ENCODE measurements around the gene CRYGD. TPM values are rescaled to one million over a fixed set of nuclear protein-coding genes. Genes with fewer than 3 reads are reported as not detected.

Gene CRYGD
- total and polyA plus RNA-seq, 2 donors (not counting 3 experiments of a cell fraction or from before 2014, with no cell fraction given): not detected

DNA sequence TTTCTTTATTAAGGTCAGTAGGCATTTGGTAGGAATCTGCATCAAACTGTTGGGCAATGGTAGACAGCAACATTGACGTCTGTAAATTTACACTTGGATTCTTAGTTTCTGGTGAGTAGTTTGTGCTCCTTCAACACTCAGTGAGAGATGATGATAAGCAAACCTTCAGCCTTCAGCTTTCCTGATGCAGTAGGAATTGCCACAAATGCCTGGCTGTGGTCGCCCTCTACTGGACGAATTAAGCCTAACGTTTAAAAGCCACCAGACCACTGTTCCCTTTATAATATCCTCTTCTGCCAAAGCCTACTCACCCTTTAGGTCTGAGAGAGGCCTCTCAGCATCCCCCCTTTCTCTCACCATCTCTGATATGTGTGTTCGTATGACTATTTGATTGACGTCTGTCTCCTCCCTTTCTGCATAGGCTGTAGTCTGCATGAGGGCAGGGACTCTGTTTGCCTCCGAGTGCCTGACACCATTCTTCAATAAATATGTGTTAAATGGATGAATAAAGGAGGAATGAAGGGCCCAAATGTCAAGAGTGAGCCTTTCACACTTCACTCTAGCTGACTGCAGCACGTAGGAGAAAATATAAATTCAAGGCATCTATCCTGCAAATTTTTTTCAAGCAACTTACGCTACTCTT is 52.0 kb downstream of the CRYGD start:
- DNase-seq (ENCODE audit: low read depth, low spot score): peak; percentile 77
- ChIA-PET POLR2A (no interaction called here), CTCF (interaction anchor here (0.5 to 9.6 kb wide), 36 partner anchors 8 to 1475 kb away, joined by 3 to 145 read pairs (median 4); partner anchors contain the start of genes METTL21A and PLEKHM3)
- Histone ChIP-seq H3K27me3 (ENCODE audit: control insufficient read depth in 2 of 2, insufficient read depth in 2 of 2, low read length in 2 of 2) (peaks cover 3 to 8% of the 10 kb centered on the region in 2 experiments), H2AFZ (ENCODE audit: low read depth, low read length) (no peak overlapping the region), H3K79me2 (ENCODE audit: control insufficient read depth, insufficient read depth, low read length) (no peaks in the 10 kb centered on the region), H4K20me1 (replicated peaks; ENCODE audit: control insufficient read depth, extremely low read depth, insufficient read depth, low read length) (no peaks in the 10 kb centered on the region), H3K36me3 (ENCODE audit: control insufficient read depth in 2 of 2, extremely low read depth in 1 of 2, insufficient read depth in 2 of 2, low read length in 2 of 2) (no peaks in the 10 kb centered on the region), H3K9me1 (replicated peaks; ENCODE audit: control insufficient read depth, extremely low read depth, insufficient read depth, low read length) (no peaks in the 10 kb centered on the region), H3K4me3 (replicated peaks in 1 of 3; ENCODE audit: insufficient read depth in 1 of 3, low read depth in 1 of 3, low read length in 3 of 3) (no peak overlapping the region), H3K27ac (ENCODE audit: insufficient read depth, low read depth, low read length) (no peak overlapping the region), H3K4me1 (ENCODE audit: control insufficient read depth, extremely low read depth, insufficient read depth, low read length) (no peaks in the 10 kb centered on the region), H3K9ac (replicated peaks; ENCODE audit: extremely low read depth, insufficient read depth, low read length) (no peak overlapping the region), H3K9me3 (replicated peaks; ENCODE audit: control insufficient read depth, insufficient read depth, low read length) (no peaks in the 10 kb centered on the region), H3K4me2 (ENCODE audit: insufficient read depth, low read length) (no peak overlapping the region)
- FAIRE-seq: peak; percentile 92
- intact Hi-C loops (cut with micrococcal nuclease): loop anchor here (1.0 to 5.0 kb wide), 6 partner anchors 100 to 1379 kb away; no protein-coding TSS in a partner anchor
- dilution Hi-C loops (cut with MboI; ENCODE audit: extremely low pct_ligation_motif_present, low sequenced_read_pairs): no loop called here
- BruUV-seq (replicated peaks): no TSS peak
- no peak for TF ChIP-seq MYC (IDR thresholded peaks at IDR 0.05; ENCODE audit: low read depth, low read length)
- no peak for TF ChIP-seq MAX (IDR thresholded peaks at IDR 0.05; ENCODE audit: insufficient read depth, insufficient read length)
- no peak for TF ChIP-seq JUN (IDR thresholded peaks at IDR 0.05; ENCODE audit: borderline replicate concordance, insufficient read depth, insufficient read length, low read depth)
- TF ChIP-seq, protein P1, sequence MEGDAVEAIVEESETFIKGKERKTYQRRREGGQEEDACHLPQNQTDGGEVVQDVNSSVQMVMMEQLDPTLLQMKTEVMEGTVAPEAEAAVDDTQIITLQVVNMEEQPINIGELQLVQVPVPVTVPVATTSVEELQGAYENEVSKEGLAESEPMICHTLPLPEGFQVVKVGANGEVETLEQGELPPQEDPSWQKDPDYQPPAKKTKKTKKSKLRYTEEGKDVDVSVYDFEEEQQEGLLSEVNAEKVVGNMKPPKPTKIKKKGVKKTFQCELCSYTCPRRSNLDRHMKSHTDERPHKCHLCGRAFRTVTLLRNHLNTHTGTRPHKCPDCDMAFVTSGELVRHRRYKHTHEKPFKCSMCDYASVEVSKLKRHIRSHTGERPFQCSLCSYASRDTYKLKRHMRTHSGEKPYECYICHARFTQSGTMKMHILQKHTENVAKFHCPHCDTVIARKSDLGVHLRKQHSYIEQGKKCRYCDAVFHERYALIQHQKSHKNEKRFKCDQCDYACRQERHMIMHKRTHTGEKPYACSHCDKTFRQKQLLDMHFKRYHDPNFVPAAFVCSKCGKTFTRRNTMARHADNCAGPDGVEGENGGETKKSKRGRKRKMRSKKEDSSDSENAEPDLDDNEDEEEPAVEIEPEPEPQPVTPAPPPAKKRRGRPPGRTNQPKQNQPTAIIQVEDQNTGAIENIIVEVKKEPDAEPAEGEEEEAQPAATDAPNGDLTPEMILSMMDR (IDR thresholded peaks at IDR 0.05; ENCODE audit: extremely low read depth in 1 of 2, insufficient read depth in 1 of 2, low read depth in 1 of 2, low read length in 2 of 2): peak; percentile 80 to 84
- TF ChIP-seq POLR2AphosphoS5 (IDR thresholded peaks at IDR 0.05; ENCODE audit: insufficient read depth, low read depth, low read length): no peak
- TF ChIP-seq POLR2A (IDR thresholded peaks at IDR 0.05; ENCODE audit: low read depth, low read length): no peak
- no peak for TF ChIP-seq EZH2 (IDR thresholded peaks at IDR 0.05; ENCODE audit: borderline replicate concordance, low read depth, low read length, severe bottlenecking)

Other genes with a start within 250 kb of the CRYGD start
- 8.5 and 9.1 TPM in 2 replicates for gene PLEKHM3, start 99.0 kb downstream of the CRYGD start, total RNA-seq
- 2.8 and 3.1 TPM in 2 replicates for gene PLEKHM3, start 99.0 kb downstream of the CRYGD start, polyA plus RNA-seq
- gene CRYGC, start 5.3 kb upstream of the CRYGD start, total RNA-seq: not detected in 2 replicates
- not detected in 2 replicates for gene CRYGC, start 5.3 kb upstream of the CRYGD start, polyA plus RNA-seq
- gene CRYGB, start 21.6 kb upstream of the CRYGD start, total RNA-seq: not detected in 2 replicates
- not detected in 2 replicates for gene CRYGB, start 21.6 kb upstream of the CRYGD start, polyA plus RNA-seq
- not detected in 2 replicates for gene CRYGA, start 39.1 kb upstream of the CRYGD start, total RNA-seq
- not detected in 2 replicates for gene CRYGA, start 39.1 kb upstream of the CRYGD start, polyA plus RNA-seq
- gene C2orf80, start 65.5 kb upstream of the CRYGD start, total RNA-seq: not detected in 2 replicates
- not detected in 2 replicates for gene C2orf80, start 65.5 kb upstream of the CRYGD start, polyA plus RNA-seq
- gene IDH1, start 130.5 kb upstream of the CRYGD start, total RNA-seq: 107 and 124 TPM in 2 replicates
- gene IDH1, start 130.5 kb upstream of the CRYGD start, polyA plus RNA-seq: 47.1 and 63.1 TPM in 2 replicates
- gene PIKFYVE, start 141.7 kb upstream of the CRYGD start, total RNA-seq: 28.2 and 28.5 TPM in 2 replicates
- 7.2 and 9.0 TPM in 2 replicates for gene PIKFYVE, start 141.7 kb upstream of the CRYGD start, polyA plus RNA-seq

Data from endothelial cell of umbilical vein (primary cell).